ENCODE results near the gene OS9.

GRCh38 chr12:57674691-57675090 lies 19.2 kb upstream of the OS9 start:
- TF ChIP-seq CTCF (IDR thresholded peaks at IDR 0.05) (no peak), POLR2A (IDR thresholded peaks at IDR 0.05) (no peak)
